NB4 (cell line): ENCODE data around the gene FAXDC2.

Experiments
- DNase-seq: peaks from one replicate; pipeline ENCODE4 v3.0.0; 2010; ENCODE audit warnings: low read depth
- H3K4me3 ChIP-seq: one replicate; pipeline ENCODE4 v1.5.1; 2011; ENCODE audit warnings: mild to moderate bottlenecking, low read depth, low read length, moderate library complexity
- CTCF ChIP-seq: IDR thresholded peaks from one replicate; pipeline ENCODE4 v1.5.1; 2012; ENCODE audit warnings: low read depth, low read length
- MYC ChIP-seq: IDR thresholded peaks from 2 replicates; pipeline ENCODE4 v1.6.1; 2011; ENCODE audit warnings: low read depth, low read length
- POLR2A ChIP-seq: IDR thresholded peaks from 2 replicates; pipeline ENCODE4 v1.6.1; 2011; ENCODE audit warnings: mild to moderate bottlenecking; ENCODE audit not compliant: insufficient read length; ENCODE audit errors: extremely low read depth
- TF ChIP-seq, protein P1 (sequence below): IDR thresholded peaks from 2 replicates; pipeline ENCODE4 v1.6.1; 2011; ENCODE audit warnings: low read depth, low read length

FAXDC2 gene

DNA sequence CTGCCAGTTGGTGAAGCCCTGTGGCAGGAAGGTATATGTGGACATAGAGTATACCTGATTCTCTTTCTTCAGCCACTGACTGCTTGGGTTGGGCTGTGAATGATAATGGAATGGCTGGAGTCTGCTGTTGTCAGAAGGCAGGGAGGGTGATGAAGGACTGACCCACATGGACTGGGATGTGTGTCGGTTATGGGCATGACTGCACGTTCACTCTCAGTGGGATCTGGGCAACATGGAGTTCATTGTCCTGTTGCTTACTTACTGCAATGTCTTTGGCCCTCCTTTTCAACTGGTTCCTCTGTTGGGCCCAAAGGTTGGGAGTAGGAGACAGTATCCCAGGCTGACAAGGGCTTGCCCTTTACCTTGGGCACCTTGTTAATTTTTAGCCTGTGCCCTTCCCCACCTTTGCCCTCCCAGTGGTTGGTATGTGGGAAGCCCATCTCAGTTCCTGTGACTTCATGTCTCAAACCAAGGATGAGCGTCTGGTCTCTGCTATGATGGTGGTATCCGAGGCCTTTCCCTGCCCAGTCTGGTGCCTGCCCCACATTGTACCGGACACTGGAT lies 34.6 kb downstream of the FAXDC2 start:
- DNase-seq = no peak

DNA sequence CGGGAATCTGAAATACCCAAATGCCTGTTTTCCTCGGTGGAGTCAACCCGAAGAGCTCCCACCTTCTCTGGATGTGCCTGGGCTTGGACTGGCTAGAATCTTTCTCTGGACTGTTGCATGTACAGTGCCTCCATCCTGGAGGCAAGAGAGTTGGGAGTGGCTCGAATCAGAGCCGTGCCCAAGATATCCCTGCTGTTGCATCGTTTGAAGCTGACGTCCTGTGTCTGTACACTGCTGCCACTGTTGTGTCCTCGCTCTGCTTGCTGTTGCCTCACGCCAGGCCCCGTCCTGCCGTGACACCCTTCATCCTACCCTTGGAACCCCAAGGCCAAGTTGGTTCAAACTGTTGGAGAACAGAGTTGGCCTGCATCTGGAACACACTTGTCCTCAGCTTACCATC lies 35.4 kb downstream of the FAXDC2 start:
- TF ChIP-seq CTCF (no peak), POLR2A (no peak), MYC (no peak)
- TF ChIP-seq, protein P1, sequence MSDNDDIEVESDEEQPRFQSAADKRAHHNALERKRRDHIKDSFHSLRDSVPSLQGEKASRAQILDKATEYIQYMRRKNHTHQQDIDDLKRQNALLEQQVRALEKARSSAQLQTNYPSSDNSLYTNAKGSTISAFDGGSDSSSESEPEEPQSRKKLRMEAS = no peak
- no peak for DNase-seq
- no peak overlapping the region for H3K4me3 ChIP-seq

More for the DNA sequence above, 34.6 kb downstream of the FAXDC2 start:
- TF ChIP-seq MYC (no peak), POLR2A (no peak), CTCF (no peak)
- TF ChIP-seq, protein P1 = no peak
- no peak overlapping the region for H3K4me3 ChIP-seq

DNA sequence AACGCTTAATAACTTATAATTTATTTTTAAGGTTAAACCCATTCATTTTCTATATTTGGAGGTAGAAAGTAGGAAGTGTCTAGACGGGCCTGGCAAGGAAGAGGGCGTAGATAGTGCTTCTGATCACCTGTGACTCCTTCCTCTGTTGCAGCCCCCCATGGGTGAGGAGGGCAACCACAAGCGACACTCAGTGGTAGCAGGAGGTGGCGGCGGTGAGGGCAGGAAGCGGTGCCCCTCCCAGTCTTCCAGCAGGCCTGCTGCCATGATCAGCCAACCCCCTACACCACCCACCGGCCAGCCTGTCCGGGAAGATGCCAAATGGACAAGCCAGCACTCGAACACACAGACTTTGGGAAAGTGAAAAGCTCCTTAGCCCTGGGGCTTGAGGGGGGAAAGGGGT lies 36.7 kb downstream of the FAXDC2 start:
- no peak for DNase-seq

DNA sequence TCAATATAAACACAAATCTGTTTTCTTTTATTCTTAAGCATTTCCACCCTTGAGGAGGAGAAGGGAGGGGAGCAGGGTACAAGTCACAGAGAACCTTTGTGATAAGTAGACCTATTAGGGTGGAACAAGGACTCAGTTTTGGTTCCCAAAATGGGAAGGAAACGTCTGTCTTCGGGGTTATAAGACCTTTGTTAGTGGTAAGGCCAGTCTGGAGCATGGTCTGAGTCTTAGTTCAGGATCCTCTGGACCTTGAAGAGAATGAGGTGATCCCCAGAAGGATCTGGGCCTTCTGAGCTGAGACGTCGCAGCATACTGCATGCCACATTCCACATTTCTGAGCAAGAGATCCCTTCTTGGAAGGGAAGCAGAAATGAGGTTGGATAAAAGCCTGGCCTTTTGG lies 37.2 kb downstream of the FAXDC2 start:
- no peak for DNase-seq
- TF ChIP-seq POLR2A = no peak
- no peak for TF ChIP-seq CTCF
- TF ChIP-seq, protein P1 = no peak
- TF ChIP-seq MYC = no peak
- no peak overlapping the region for H3K4me3 ChIP-seq

More for the DNA sequence above, 36.7 kb downstream of the FAXDC2 start:
- TF ChIP-seq, protein P1 = no peak
- no peak for TF ChIP-seq MYC
- no peak for TF ChIP-seq CTCF
- TF ChIP-seq POLR2A = no peak
- no peak overlapping the region for H3K4me3 ChIP-seq

GRCh38 chr5:154811653-154812465 lies 38.5 kb downstream of the FAXDC2 start:
- H3K4me3 ChIP-seq = no peak overlapping the region
- TF ChIP-seq POLR2A (no peak), CTCF (peak; percentile 79)
- TF ChIP-seq, protein P1 = no peak
- peak; percentile 71 for DNase-seq
